Activated CD4-positive, CD25-positive, alpha-beta regulatory T cell treated with anti-CD3 and anti-CD28 coated beads, Interleukin-2, amount 50 U/mL, for 72 hours (primary cell): ENCODE measurements around the gene LIMCH1.

Experiments
- DNase-seq: peaks from one replicate; pipeline ENCODE4 v3.0.0; 2021

The LIMCH1 gene

GRCh38 chr4:41744572-41745291 is 206.8 kb downstream of the LIMCH1 start:
- DNase-seq = no peak

GRCh38 chr4:41745292-41746024 is 207.5 kb downstream of the LIMCH1 start:
- DNase-seq = no peak

- no peak for DNase-seq
These were observed 208.1 kb downstream of the LIMCH1 start for GRCh38 chr4:41746025-41746439.

- no peak for DNase-seq
These were observed 208.7 kb downstream of the LIMCH1 start for GRCh38 chr4:41746440-41747229.

- no peak for DNase-seq
These were observed 209.5 kb downstream of the LIMCH1 start for GRCh38 chr4:41747230-41748055.

- DNase-seq = no peak
These were observed 210.2 kb downstream of the LIMCH1 start for GRCh38 chr4:41748074-41748570.

GRCh38 chr4:41748571-41749475 is 210.9 kb downstream of the LIMCH1 start, which contains the start of gene PHOX2B:
Gene PHOX2B, minus strand, starts transcription at chr4:41748725. Its CDS starts 115 bp downstream, at chr4:41748610.
- no peak for DNase-seq

GRCh38 chr4:41749631-41750039 is 211.7 kb downstream of the LIMCH1 start:
- DNase-seq = no peak
